ENCODE measurements around the gene NFKB2.

Gene NFKB2

DNA sequence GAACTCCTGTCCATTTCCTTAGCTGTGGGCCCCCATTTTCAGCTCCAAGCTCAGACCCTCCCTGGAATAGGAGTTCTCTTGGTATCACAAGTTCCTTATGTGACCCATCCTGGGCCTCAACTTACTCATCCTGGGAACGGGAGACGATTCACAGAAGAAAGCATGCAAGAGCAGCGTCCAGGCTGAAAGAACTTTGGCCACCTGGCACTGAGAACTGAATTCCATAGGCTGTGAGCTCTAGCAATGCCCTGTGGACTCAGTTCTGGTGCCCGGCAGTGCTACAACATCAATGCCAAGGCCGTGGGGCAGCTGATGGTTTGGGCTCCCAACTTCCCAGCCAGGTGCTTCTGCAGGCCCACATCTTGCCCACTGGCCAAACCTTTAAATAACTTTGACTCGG lies 40.8 kb downstream of the NFKB2 start:
- H3K27ac ChIP-seq (ENCODE audit: low read depth, low read length) = no peak overlapping the region
- H4K5ac ChIP-seq (ENCODE audit: low read length) = no peak overlapping the region
- peaks cover 3% of the 10 kb centered on the region for H3K79me1 ChIP-seq (ENCODE audit: low read length)
- H2BK5ac ChIP-seq (ENCODE audit: low read length) = no peak overlapping the region
- no peak overlapping the region for H3K23ac ChIP-seq (ENCODE audit: low read length)
- H3K4me1 ChIP-seq (ENCODE audit: control insufficient read depth, low read depth, low read length) = peaks cover 3% of the 10 kb centered on the region
- no peaks in the 10 kb centered on the region for H3K36me3 ChIP-seq (ENCODE audit: control insufficient read depth, insufficient read depth, low read length)
- no peak overlapping the region for H2BK15ac ChIP-seq (replicated peaks; ENCODE audit: low read depth)
- H2AK5ac ChIP-seq (ENCODE audit: low read length) = no peak overlapping the region
- H3K56ac ChIP-seq (ENCODE audit: low read length) = no peak overlapping the region
- H2BK120ac ChIP-seq (ENCODE audit: low read depth, low read length) = no peak overlapping the region
- H3K27me3 ChIP-seq (ENCODE audit: insufficient read depth, low read length, poor library complexity) = no peaks in the 10 kb centered on the region
- WGBS (ENCODE audit: extremely low coverage, insufficient coverage, low lambda C conversion rate) = no CpG with 5 or more reads among the region's 6 CpGs
- H3K18ac ChIP-seq (ENCODE audit: low read length) = no peak overlapping the region
- no peak overlapping the region for H3K4me2 ChIP-seq (ENCODE audit: low read length)
- no peak overlapping the region for H4K8ac ChIP-seq (ENCODE audit: low read depth, low read length)
- DNase-seq = no peak
- H3K4ac ChIP-seq (ENCODE audit: low read depth, low read length) = no peak overlapping the region
- H3K79me2 ChIP-seq (ENCODE audit: control insufficient read depth, insufficient read depth, low read length) = no peaks in the 10 kb centered on the region
- H3K9ac ChIP-seq (ENCODE audit: low read length) = no peak overlapping the region
- no peak overlapping the region for H3K4me3 ChIP-seq (ENCODE audit: low read length)

- Histone ChIP-seq H3K79me2 (ENCODE audit: control insufficient read depth, insufficient read depth, low read length) (no peaks in the 10 kb centered on the region), H3K27ac (ENCODE audit: low read depth, low read length) (no peak overlapping the region), H2BK120ac (ENCODE audit: low read depth, low read length) (no peak overlapping the region), H4K5ac (ENCODE audit: low read length) (no peak overlapping the region), H3K4ac (ENCODE audit: low read depth, low read length) (no peak overlapping the region), H2BK5ac (ENCODE audit: low read length) (no peak overlapping the region), H3K18ac (ENCODE audit: low read length) (no peak overlapping the region), H2AK5ac (ENCODE audit: low read length) (no peak overlapping the region), H4K8ac (ENCODE audit: low read depth, low read length) (no peak overlapping the region), H3K4me1 (ENCODE audit: control insufficient read depth, low read depth, low read length) (peaks cover 3% of the 10 kb centered on the region), H3K36me3 (ENCODE audit: control insufficient read depth, insufficient read depth, low read length) (no peaks in the 10 kb centered on the region), H3K27me3 (ENCODE audit: insufficient read depth, low read length, poor library complexity) (no peaks in the 10 kb centered on the region), H3K4me2 (ENCODE audit: low read length) (no peak overlapping the region), H3K9ac (ENCODE audit: low read length) (no peak overlapping the region), H3K56ac (ENCODE audit: low read length) (no peak overlapping the region), H3K23ac (ENCODE audit: low read length) (no peak overlapping the region), H3K79me1 (ENCODE audit: low read length) (no peaks in the 10 kb centered on the region), H2BK15ac (replicated peaks; ENCODE audit: low read depth) (no peak overlapping the region), H3K4me3 (ENCODE audit: low read length) (no peak overlapping the region)
- DNase-seq = no peak
- WGBS (ENCODE audit: extremely low coverage, insufficient coverage, low lambda C conversion rate) = no CpG with 5 or more reads among the region's 3 CpGs
These were observed 42.0 kb downstream of the NFKB2 start for GRCh38 chr10:102437515-102437914.

- Histone ChIP-seq H3K4me2 (ENCODE audit: low read length) (no peak overlapping the region), H3K36me3 (ENCODE audit: control insufficient read depth, insufficient read depth, low read length) (no peaks in the 10 kb centered on the region), H3K4ac (ENCODE audit: low read depth, low read length) (no peak overlapping the region), H4K5ac (ENCODE audit: low read length) (no peak overlapping the region), H3K27me3 (ENCODE audit: insufficient read depth, low read length, poor library complexity) (no peaks in the 10 kb centered on the region), H3K56ac (ENCODE audit: low read length) (no peak overlapping the region), H2BK15ac (replicated peaks; ENCODE audit: low read depth) (no peak overlapping the region), H3K4me1 (ENCODE audit: control insufficient read depth, low read depth, low read length) (peaks cover 3% of the 10 kb centered on the region), H3K23ac (ENCODE audit: low read length) (no peak overlapping the region), H3K79me2 (ENCODE audit: control insufficient read depth, insufficient read depth, low read length) (no peaks in the 10 kb centered on the region), H3K9ac (ENCODE audit: low read length) (no peak overlapping the region), H3K4me3 (ENCODE audit: low read length) (no peak overlapping the region), H2AK5ac (ENCODE audit: low read length) (no peak overlapping the region), H2BK5ac (ENCODE audit: low read length) (no peak overlapping the region), H3K18ac (ENCODE audit: low read length) (no peak overlapping the region), H3K27ac (ENCODE audit: low read depth, low read length) (no peak overlapping the region), H3K79me1 (ENCODE audit: low read length) (no peaks in the 10 kb centered on the region), H4K8ac (ENCODE audit: low read depth, low read length) (no peak overlapping the region), H2BK120ac (ENCODE audit: low read depth, low read length) (no peak overlapping the region)
- no peak for DNase-seq
- WGBS (ENCODE audit: extremely low coverage, insufficient coverage, low lambda C conversion rate) = no CpG with 5 or more reads among the region's 1 CpG
These were observed 42.9 kb downstream of the NFKB2 start for GRCh38 chr10:102438374-102438773.

- WGBS (ENCODE audit: extremely low coverage, insufficient coverage, low lambda C conversion rate) = no CpG with 5 or more reads among the region's 2 CpGs
- H3K56ac ChIP-seq (ENCODE audit: low read length) = no peak overlapping the region
- no peaks in the 10 kb centered on the region for H3K79me2 ChIP-seq (ENCODE audit: control insufficient read depth, insufficient read depth, low read length)
These were observed 49.3 kb downstream of the NFKB2 start for GRCh38 chr10:102444851-102445250.

DNA sequence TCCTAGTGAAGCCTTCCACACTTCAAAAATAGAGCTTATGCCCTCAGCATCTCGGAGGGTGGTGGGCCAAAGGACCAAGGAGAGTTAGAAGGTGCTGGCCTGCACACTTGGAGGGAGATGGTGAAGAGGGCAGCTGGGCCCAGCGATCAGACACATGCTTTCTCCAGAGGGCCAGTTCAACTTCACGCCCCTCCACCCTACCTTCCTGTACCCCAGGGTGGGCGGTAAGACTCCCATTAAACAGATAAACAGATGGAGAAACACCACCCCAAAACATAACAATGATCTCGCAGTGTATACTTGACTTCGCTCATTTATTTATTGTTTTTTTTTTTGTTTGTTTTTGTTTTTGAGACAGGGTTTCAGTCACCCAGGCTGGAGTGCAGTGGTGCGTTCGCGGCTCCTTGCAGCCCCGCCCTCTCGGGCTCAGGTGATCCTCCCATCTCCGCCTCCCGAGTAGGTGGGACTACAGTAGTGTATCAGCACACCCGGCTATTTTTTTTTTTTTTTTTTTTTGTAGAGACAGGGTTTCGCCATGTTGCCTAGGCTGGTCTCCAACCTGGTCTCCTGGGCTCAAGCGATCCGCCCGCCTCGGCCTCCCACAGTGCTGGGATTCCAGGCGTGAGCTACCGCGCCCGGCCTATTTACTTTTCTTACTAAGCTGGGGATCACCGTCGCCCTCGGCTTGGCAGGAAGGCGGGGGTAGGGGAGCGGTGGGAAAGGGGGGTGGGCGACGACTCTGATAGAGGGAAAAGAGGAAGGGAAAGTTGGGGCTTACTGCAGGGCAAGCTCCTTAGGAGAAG lies 54.0 kb downstream of the NFKB2 start:
- peak overlapping the region; percentile 57 for H3K4me3 ChIP-seq (ENCODE audit: low read length)
- no peak overlapping the region for H3K23ac ChIP-seq (ENCODE audit: low read length)
- peak overlapping the region; percentile 93 for H3K56ac ChIP-seq (ENCODE audit: low read length)
- H2BK5ac ChIP-seq (ENCODE audit: low read length) = peak overlapping the region; percentile 73
- peaks cover 10% of the 10 kb centered on the region for H3K79me1 ChIP-seq (ENCODE audit: low read length)
- H3K18ac ChIP-seq (ENCODE audit: low read length) = peak overlapping the region; percentile 87
- H3K4me2 ChIP-seq (ENCODE audit: low read length) = peak overlapping the region; percentile 64
- peak overlapping the region; percentile 88 for H3K9ac ChIP-seq (ENCODE audit: low read length)
- no peak overlapping the region for H4K8ac ChIP-seq (ENCODE audit: low read depth, low read length)
- peak overlapping the region; percentile 62 for H3K4ac ChIP-seq (ENCODE audit: low read depth, low read length)
- H3K27me3 ChIP-seq (ENCODE audit: insufficient read depth, low read length, poor library complexity) = no peaks in the 10 kb centered on the region
- DNase-seq = peak; percentile 91
- WGBS (ENCODE audit: extremely low coverage, insufficient coverage, low lambda C conversion rate) = no CpG with 5 or more reads among the region's 30 CpGs
- H2BK120ac ChIP-seq (ENCODE audit: low read depth, low read length) = no peak overlapping the region
- no peak overlapping the region for H2AK5ac ChIP-seq (ENCODE audit: low read length)
- no peak overlapping the region for H2BK15ac ChIP-seq (replicated peaks; ENCODE audit: low read depth)
- no peak overlapping the region for H4K5ac ChIP-seq (ENCODE audit: low read length)
- peaks cover 3% of the 10 kb centered on the region for H3K36me3 ChIP-seq (ENCODE audit: control insufficient read depth, insufficient read depth, low read length)
- H3K4me1 ChIP-seq (ENCODE audit: control insufficient read depth, low read depth, low read length) = peaks cover 9% of the 10 kb centered on the region
- peak overlapping the region; percentile 7 for H3K27ac ChIP-seq (ENCODE audit: low read depth, low read length)
- peaks cover 8% of the 10 kb centered on the region for H3K79me2 ChIP-seq (ENCODE audit: control insufficient read depth, insufficient read depth, low read length)

More at GRCh38 chr10:102444851-102445250, 49.3 kb downstream of the NFKB2 start:
- Histone ChIP-seq H3K27me3 (ENCODE audit: insufficient read depth, low read length, poor library complexity) (no peaks in the 10 kb centered on the region), H3K9ac (ENCODE audit: low read length) (no peak overlapping the region), H3K27ac (ENCODE audit: low read depth, low read length) (no peak overlapping the region), H3K79me1 (ENCODE audit: low read length) (no peaks in the 10 kb centered on the region), H3K4ac (ENCODE audit: low read depth, low read length) (no peak overlapping the region), H3K36me3 (ENCODE audit: control insufficient read depth, insufficient read depth, low read length) (no peaks in the 10 kb centered on the region), H3K4me3 (ENCODE audit: low read length) (no peak overlapping the region), H2AK5ac (ENCODE audit: low read length) (no peak overlapping the region), H3K4me2 (ENCODE audit: low read length) (no peak overlapping the region), H2BK5ac (ENCODE audit: low read length) (no peak overlapping the region), H3K4me1 (ENCODE audit: control insufficient read depth, low read depth, low read length) (peaks cover 3% of the 10 kb centered on the region), H3K23ac (ENCODE audit: low read length) (no peak overlapping the region), H2BK120ac (ENCODE audit: low read depth, low read length) (no peak overlapping the region), H4K8ac (ENCODE audit: low read depth, low read length) (no peak overlapping the region), H4K5ac (ENCODE audit: low read length) (no peak overlapping the region), H3K18ac (ENCODE audit: low read length) (no peak overlapping the region), H2BK15ac (replicated peaks; ENCODE audit: low read depth) (no peak overlapping the region)
- DNase-seq = no peak

GRCh38 chr10:102450124-102450373 lies 54.5 kb downstream of the NFKB2 start:
- H3K27me3 ChIP-seq (ENCODE audit: insufficient read depth, low read length, poor library complexity) = no peaks in the 10 kb centered on the region
- peak overlapping the region; percentile 64 for H3K4me2 ChIP-seq (ENCODE audit: low read length)
- peaks cover 3% of the 10 kb centered on the region for H3K36me3 ChIP-seq (ENCODE audit: control insufficient read depth, insufficient read depth, low read length)
- peak overlapping the region; percentile 88 for H3K9ac ChIP-seq (ENCODE audit: low read length)
- H2BK15ac ChIP-seq (replicated peaks; ENCODE audit: low read depth) = no peak overlapping the region
- no peak overlapping the region for H4K5ac ChIP-seq (ENCODE audit: low read length)
- H3K18ac ChIP-seq (ENCODE audit: low read length) = peak overlapping the region; percentile 87
- peaks cover 10% of the 10 kb centered on the region for H3K79me1 ChIP-seq (ENCODE audit: low read length)
- H3K4me3 ChIP-seq (ENCODE audit: low read length) = peak overlapping the region; percentile 57
- H2AK5ac ChIP-seq (ENCODE audit: low read length) = no peak overlapping the region
- no peak overlapping the region for H4K8ac ChIP-seq (ENCODE audit: low read depth, low read length)
- peaks cover 8% of the 10 kb centered on the region for H3K79me2 ChIP-seq (ENCODE audit: control insufficient read depth, insufficient read depth, low read length)
- peaks cover 9% of the 10 kb centered on the region for H3K4me1 ChIP-seq (ENCODE audit: control insufficient read depth, low read depth, low read length)
- H3K4ac ChIP-seq (ENCODE audit: low read depth, low read length) = peak overlapping the region; percentile 62
- WGBS (ENCODE audit: extremely low coverage, insufficient coverage, low lambda C conversion rate) = no CpG with 5 or more reads among the region's 11 CpGs
- no peak overlapping the region for H2BK120ac ChIP-seq (ENCODE audit: low read depth, low read length)
- no peak for DNase-seq
- H2BK5ac ChIP-seq (ENCODE audit: low read length) = peak overlapping the region; percentile 73
- H3K23ac ChIP-seq (ENCODE audit: low read length) = no peak overlapping the region
- H3K27ac ChIP-seq (ENCODE audit: low read depth, low read length) = peak overlapping the region; percentile 7
- H3K56ac ChIP-seq (ENCODE audit: low read length) = peak overlapping the region; percentile 93
